WI38 (cell line): Measurements from ENCODE around the gene PCSK5.

Experiments used
- H3K4me3 ChIP-seq: 2 replicates; pipeline ENCODE4 v1.5.1; 2011; ENCODE audit warnings: low read depth, mild to moderate bottlenecking, control low read depth, low read length
- CTCF ChIP-seq: IDR thresholded peaks from 2 replicates; pipeline ENCODE4 v1.5.1; 2012; ENCODE audit warnings: low read depth, mild to moderate bottlenecking, control low read depth, low read length

The PCSK5 gene

GRCh38 chr9:76003041-76003440 lies 112.6 kb downstream of the PCSK5 start:
- no peak for TF ChIP-seq CTCF

GRCh38 chr9:76004526-76004925 lies 114.1 kb downstream of the PCSK5 start:
- TF ChIP-seq CTCF: no peak

More at GRCh38 chr9:76003041-76003440, 112.6 kb downstream of the PCSK5 start:
- no peak overlapping the region for H3K4me3 ChIP-seq

GRCh38 chr9:76007935-76008334 lies 117.5 kb downstream of the PCSK5 start:
- no peak for TF ChIP-seq CTCF
- no peak overlapping the region for H3K4me3 ChIP-seq

More at GRCh38 chr9:76004526-76004925, 114.1 kb downstream of the PCSK5 start:
- H3K4me3 ChIP-seq: no peak overlapping the region

GRCh38 chr9:76013809-76014208 lies 123.3 kb downstream of the PCSK5 start:
- H3K4me3 ChIP-seq: no peak overlapping the region
- no peak for TF ChIP-seq CTCF

GRCh38 chr9:76018235-76018634 lies 127.8 kb downstream of the PCSK5 start:
- H3K4me3 ChIP-seq: no peak overlapping the region
- TF ChIP-seq CTCF: no peak

GRCh38 chr9:76018761-76019160 lies 128.3 kb downstream of the PCSK5 start:
- no peak overlapping the region for H3K4me3 ChIP-seq
- no peak for TF ChIP-seq CTCF

GRCh38 chr9:76020652-76021051 lies 130.2 kb downstream of the PCSK5 start:
- no peak for TF ChIP-seq CTCF
- H3K4me3 ChIP-seq: no peak overlapping the region
